HepG2 (cell line): Measurements from ENCODE around the gene ZNF322. TPM values are rescaled to one million over a fixed set of nuclear protein-coding genes. Genes with fewer than 3 reads are reported as not detected.

ENCODE experiments used
- GPBP1L1 ChIP-seq: sonication (generic); formaldehyde crosslinking; IDR thresholded peaks from 2 replicates; pipeline ENCODE4 v1.5.0; 2020; ENCODE audit warnings: mild to moderate bottlenecking, missing genetic modification reagents
- KLF15 ChIP-seq: sonication (generic); formaldehyde crosslinking; IDR thresholded peaks from 2 replicates; pipeline ENCODE4 v1.8.1; 2023; ENCODE audit warnings: borderline replicate concordance, mild to moderate bottlenecking, inconsistent platforms, missing genetic modification reagents, mixed read lengths
- MED13 ChIP-seq: sonication (generic); formaldehyde crosslinking; IDR thresholded peaks from 2 replicates; pipeline ENCODE4 v1.5.0; 2020; ENCODE audit warnings: missing genetic modification reagents
- MEIS1 ChIP-seq: sonication (generic); formaldehyde crosslinking; IDR thresholded peaks from 2 replicates; pipeline ENCODE4 v1.9.0; 2021; ENCODE audit warnings: mild to moderate bottlenecking, missing genetic modification reagents, moderate library complexity, borderline replicate concordance
- NBN ChIP-seq: fragments of 450-650 bp; conservative IDR thresholded peaks from 2 replicates; pipeline ENCODE4 v1.6.1; 2017
- REPIN1 ChIP-seq: sonication (generic); formaldehyde crosslinking; IDR thresholded peaks from 2 replicates; pipeline ENCODE4 v1.8.0; 2022; ENCODE audit warnings: missing genetic modification reagents, low read depth, mild to moderate bottlenecking, borderline replicate concordance
- SALL2 ChIP-seq: sonication (generic); formaldehyde crosslinking; IDR thresholded peaks from 2 replicates; pipeline ENCODE4 v1.8.1; 2023; ENCODE audit warnings: mild to moderate bottlenecking, missing genetic modification reagents, inconsistent platforms
- TGIF2 ChIP-seq: IDR thresholded peaks from 2 replicates; pipeline ENCODE4 v1.6.1; 2016; ENCODE audit warnings: control low read depth, missing compliant biosample characterization
- YEATS2 ChIP-seq: sonication (generic); formaldehyde crosslinking; IDR thresholded peaks from 2 replicates; pipeline ENCODE4 v1.4.0; 2020; ENCODE audit warnings: missing genetic modification reagents, borderline replicate concordance
- ZBTB43 ChIP-seq: sonication (generic); formaldehyde crosslinking; conservative IDR thresholded peaks from 2 replicates; pipeline ENCODE4 v1.4.0; 2020; ENCODE audit warnings: missing genetic modification reagents
- ZNF382 ChIP-seq: sonication (generic); formaldehyde crosslinking; IDR thresholded peaks from 2 replicates; pipeline ENCODE4 v1.5.0; 2020; ENCODE audit warnings: missing genetic modification reagents, mild to moderate bottlenecking, borderline replicate concordance
- ZNF841 ChIP-seq: sonication (generic); formaldehyde crosslinking; IDR thresholded peaks from 2 replicates; pipeline ENCODE4 v1.8.1; 2023; ENCODE audit warnings: missing genetic modification reagents, borderline replicate concordance
- ZNF878 ChIP-seq: sonication (generic); formaldehyde crosslinking; IDR thresholded peaks from 2 replicates; pipeline ENCODE4 v1.8.1; 2023; ENCODE audit warnings: mild to moderate bottlenecking, missing genetic modification reagents, moderate library complexity
- polyA plus RNA-seq, 8 experiments: library from polyadenylated mRNA; depleted of rRNA in 3 of 8; stranded (reverse) in 7 of 8; unstranded in 1 of 8; fragments of >200 nt; fragmentation: Illumina TruSeq in 4 of 8; extraction: Trizol in 4 of 8; gene quantifications; 2 replicates each; pipeline versions ENCODE4 v1.2.1 to v1.2.3, GENCODE V29; 2011 to 2016; ENCODE audit warnings: low read depth in 4 of 8, missing spikeins in 1 of 8, mixed read lengths in 1 of 8; ENCODE audit not compliant: insufficient read depth in 1 of 8
- total RNA-seq, 5 experiments: library from RNA; depleted of rRNA; stranded (reverse); fragments of >200 nt; fragmentation: Illumina TruSeq; extraction: Trizol; gene quantifications; 2 replicates each; pipeline ENCODE4 v1.2.3, GENCODE V29; 2016; ENCODE audit warnings: low read depth in 1 of 5
- TF ChIP-seq, protein P1 (sequence below): sonication (generic); formaldehyde crosslinking; IDR thresholded peaks from 2 replicates; pipeline ENCODE4 v1.4.0; 2020; ENCODE audit warnings: missing genetic modification reagents
- TF ChIP-seq, protein P2 (sequence below): IDR thresholded peaks from 2 replicates; pipeline ENCODE4 v1.6.1; 2018; ENCODE audit warnings: missing genetic modification reagents, mild to moderate bottlenecking, missing compliant biosample characterization
- TF ChIP-seq, protein P3 (sequence below): sonication (generic); formaldehyde crosslinking; conservative IDR thresholded peaks from 2 replicates; pipeline ENCODE4 v1.8.0; 2022; ENCODE audit warnings: mild to moderate bottlenecking, moderate library complexity, missing genetic modification reagents

The ZNF322 gene
- total and polyA plus RNA-seq, 2 of the 13 experiments (the other 11 are each of a cell fraction or from before 2014, with no cell fraction given) = 8.3 to 22.8 TPM

DNA sequence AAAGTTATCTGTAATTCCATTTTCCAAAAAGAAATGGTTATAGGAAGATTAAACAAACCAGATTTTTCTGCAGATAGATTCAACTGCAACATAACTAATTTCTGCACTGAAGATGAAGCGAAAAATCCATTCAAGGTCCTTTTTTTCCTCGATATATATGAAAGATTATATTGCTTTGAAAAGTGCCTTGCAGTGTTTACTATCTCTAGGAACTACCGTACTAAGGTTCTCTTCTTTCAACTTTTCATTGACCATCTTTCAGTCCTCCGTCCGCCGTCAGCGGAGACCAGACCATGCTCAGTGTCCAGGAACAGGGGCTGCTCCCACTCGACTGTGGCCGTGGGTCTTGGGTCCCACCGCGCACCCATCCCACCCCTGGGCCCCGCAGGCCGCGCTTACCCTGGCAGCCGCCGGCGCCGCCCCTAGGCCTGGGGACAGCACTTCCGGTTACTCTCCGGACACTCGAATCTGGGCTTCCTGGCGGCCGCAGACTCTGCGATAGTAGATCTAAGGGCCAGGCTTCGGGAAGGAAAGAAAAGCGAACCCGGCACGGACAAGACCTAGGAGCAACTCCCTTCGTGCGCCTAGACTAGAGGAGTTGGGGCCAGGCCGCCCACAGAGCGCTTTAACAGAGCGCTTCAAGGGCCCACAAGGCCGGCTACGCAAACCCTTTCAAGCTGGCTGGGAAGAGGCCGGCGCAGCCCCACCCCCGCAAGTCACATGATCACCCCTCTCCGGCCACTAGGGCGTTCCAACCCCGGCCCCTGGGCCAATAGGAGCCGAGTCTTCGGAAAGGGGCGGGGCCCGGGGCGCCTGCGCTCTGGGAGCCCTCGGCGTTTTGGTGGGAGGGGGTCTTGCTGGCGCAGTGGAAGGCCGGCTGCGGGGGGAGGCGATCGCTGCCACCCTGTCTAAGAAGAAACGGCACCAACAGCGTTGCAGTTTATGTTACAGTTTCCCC, at the start of gene ZNF322 (continued):
- TF ChIP-seq, protein P1, sequence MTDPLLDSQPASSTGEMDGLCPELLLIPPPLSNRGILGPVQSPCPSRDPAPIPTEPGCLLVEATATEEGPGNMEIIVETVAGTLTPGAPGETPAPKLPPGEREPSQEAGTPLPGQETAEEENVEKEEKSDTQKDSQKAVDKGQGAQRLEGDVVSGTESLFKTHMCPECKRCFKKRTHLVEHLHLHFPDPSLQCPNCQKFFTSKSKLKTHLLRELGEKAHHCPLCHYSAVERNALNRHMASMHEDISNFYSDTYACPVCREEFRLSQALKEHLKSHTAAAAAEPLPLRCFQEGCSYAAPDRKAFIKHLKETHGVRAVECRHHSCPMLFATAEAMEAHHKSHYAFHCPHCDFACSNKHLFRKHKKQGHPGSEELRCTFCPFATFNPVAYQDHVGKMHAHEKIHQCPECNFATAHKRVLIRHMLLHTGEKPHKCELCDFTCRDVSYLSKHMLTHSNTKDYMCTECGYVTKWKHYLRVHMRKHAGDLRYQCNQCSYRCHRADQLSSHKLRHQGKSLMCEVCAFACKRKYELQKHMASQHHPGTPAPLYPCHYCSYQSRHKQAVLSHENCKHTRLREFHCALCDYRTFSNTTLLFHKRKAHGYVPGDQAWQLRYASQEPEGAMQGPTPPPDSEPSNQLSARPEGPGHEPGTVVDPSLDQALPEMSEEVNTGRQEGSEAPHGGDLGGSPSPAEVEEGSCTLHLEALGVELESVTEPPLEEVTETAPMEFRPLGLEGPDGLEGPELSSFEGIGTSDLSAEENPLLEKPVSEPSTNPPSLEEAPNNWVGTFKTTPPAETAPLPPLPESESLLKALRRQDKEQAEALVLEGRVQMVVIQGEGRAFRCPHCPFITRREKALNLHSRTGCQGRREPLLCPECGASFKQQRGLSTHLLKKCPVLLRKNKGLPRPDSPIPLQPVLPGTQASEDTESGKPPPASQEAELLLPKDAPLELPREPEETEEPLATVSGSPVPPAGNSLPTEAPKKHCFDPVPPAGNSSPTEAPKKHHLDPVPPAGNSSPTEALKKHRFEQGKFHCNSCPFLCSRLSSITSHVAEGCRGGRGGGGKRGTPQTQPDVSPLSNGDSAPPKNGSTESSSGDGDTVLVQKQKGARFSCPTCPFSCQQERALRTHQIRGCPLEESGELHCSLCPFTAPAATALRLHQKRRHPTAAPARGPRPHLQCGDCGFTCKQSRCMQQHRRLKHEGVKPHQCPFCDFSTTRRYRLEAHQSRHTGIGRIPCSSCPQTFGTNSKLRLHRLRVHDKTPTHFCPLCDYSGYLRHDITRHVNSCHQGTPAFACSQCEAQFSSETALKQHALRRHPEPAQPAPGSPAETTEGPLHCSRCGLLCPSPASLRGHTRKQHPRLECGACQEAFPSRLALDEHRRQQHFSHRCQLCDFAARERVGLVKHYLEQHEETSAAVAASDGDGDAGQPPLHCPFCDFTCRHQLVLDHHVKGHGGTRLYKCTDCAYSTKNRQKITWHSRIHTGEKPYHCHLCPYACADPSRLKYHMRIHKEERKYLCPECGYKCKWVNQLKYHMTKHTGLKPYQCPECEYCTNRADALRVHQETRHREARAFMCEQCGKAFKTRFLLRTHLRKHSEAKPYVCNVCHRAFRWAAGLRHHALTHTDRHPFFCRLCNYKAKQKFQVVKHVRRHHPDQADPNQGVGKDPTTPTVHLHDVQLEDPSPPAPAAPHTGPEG = peak; percentile 49; the same call in 1 of the 2 replicates
- no peak for TF ChIP-seq ZNF382 (CRISPR knock-in tag)
- no peak for TF ChIP-seq ZNF841
- peak; percentile 35; the same call in 1 of the 2 replicates for TF ChIP-seq KLF15 (CRISPR knock-in tag)
- TF ChIP-seq SALL2 = peak; percentile 65; the same call in 1 of the 2 replicates
- TF ChIP-seq, protein P2, sequence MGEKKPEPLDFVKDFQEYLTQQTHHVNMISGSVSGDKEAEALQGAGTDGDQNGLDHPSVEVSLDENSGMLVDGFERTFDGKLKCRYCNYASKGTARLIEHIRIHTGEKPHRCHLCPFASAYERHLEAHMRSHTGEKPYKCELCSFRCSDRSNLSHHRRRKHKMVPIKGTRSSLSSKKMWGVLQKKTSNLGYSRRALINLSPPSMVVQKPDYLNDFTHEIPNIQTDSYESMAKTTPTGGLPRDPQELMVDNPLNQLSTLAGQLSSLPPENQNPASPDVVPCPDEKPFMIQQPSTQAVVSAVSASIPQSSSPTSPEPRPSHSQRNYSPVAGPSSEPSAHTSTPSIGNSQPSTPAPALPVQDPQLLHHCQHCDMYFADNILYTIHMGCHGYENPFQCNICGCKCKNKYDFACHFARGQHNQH = peak; percentile 80; the same call in 1 of the 2 replicates
- no peak; the same call in 1 of the 2 replicates for TF ChIP-seq TGIF2 (CRISPR knock-in tag)
- no peak for TF ChIP-seq MED13 (CRISPR knock-in tag)
- TF ChIP-seq ZNF878 (CRISPR knock-in tag) = no peak
- 0 out of 2 replicates have a peak, but pooled peaks have one; percentile 80 for TF ChIP-seq MEIS1 (CRISPR knock-in tag)
- TF ChIP-seq YEATS2 (CRISPR knock-in tag) = peak; percentile 90; the same call in 1 of the 2 replicates
- no peak for TF ChIP-seq NBN
- TF ChIP-seq GPBP1L1 (CRISPR knock-in tag) = no peak
- TF ChIP-seq, protein P3, sequence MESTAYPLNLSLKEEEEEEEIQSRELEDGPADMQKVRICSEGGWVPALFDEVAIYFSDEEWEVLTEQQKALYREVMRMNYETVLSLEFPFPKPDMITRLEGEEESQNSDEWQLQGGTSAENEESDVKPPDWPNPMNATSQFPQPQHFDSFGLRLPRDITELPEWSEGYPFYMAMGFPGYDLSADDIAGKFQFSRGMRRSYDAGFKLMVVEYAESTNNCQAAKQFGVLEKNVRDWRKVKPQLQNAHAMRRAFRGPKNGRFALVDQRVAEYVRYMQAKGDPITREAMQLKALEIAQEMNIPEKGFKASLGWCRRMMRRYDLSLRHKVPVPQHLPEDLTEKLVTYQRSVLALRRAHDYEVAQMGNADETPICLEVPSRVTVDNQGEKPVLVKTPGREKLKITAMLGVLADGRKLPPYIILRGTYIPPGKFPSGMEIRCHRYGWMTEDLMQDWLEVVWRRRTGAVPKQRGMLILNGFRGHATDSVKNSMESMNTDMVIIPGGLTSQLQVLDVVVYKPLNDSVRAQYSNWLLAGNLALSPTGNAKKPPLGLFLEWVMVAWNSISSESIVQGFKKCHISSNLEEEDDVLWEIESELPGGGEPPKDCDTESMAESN (CRISPR knock-in tag) = peak; percentile 81
- peak; percentile 55; the same call in 1 of the 2 replicates for TF ChIP-seq REPIN1 (CRISPR knock-in tag)
- TF ChIP-seq ZBTB43 (CRISPR knock-in tag) = peak; percentile 57; the same call in 1 of the 2 replicates
